ENCODE results near the gene SCN1B.
"Not testable (repeated sequence)": the region's sequence is repeated elsewhere in the genome, so short reads cannot be mapped to it uniquely, and the experiment has no call there.

SCN1B gene

DNA sequence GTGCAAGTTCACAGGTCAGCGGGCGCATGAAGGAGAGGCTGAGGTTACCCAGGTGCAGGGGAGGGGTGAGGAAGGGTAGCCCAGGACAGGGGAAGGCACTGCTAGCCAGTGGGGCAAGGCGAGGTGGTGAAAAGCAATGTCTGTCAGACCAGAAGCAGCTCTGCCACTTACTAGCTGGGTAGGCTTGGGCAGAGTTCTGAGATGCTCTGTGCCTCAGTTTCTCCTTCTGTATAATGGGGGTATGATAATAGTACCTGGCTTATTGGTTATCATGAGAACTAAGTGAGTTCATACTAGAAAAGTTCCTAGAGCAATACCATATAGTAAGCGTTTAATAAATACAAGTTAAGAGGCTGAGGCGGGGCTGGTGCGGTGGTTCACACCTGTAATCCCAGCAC, 14.3 kb upstream of the SCN1B start:
- DNase-seq (ENCODE audit: low read depth in 2 of 2): no peak

DNA sequence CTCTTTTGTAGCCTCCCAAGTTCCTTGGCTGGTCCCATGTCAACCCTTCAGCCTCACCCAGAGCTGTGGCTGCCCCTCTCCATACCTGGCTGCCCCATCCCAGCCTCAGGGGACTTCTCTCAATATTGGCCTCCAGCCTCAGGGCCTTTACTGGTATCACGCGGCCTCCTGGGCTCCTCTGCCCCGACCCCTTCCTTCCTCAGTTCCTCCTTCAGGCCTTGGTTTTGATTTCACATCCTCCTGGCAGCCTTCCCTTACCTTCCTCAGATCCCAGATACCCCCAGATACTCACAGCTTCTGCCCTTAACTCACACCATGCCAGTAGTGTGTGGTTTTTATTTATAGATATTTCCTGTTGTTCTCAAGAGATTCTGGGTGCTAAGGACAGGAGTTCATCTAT, 12.8 kb upstream of the SCN1B start:
- no peak for DNase-seq (ENCODE audit: low read depth in 2 of 2)

DNA sequence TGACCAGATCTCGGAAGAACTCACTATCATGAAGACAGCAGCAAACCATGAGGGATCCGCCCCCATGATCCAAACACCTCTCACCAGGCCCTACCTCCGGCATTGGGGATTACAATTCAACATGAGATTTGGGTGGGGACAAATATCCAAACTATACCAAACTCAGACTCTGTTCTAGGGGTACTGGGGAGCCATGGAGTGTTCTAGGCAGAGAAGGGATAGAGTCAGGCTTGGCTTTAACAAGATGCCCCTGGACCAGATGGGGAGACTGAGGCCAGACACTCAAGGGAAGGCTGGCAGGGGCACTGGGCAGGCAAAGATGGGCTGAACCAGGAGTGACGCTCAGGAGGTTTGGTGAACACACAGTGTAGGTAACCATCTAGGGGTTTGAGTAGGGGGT, 11.9 kb upstream of the SCN1B start:
- no peak for DNase-seq (ENCODE audit: low read depth in 2 of 2)

DNA sequence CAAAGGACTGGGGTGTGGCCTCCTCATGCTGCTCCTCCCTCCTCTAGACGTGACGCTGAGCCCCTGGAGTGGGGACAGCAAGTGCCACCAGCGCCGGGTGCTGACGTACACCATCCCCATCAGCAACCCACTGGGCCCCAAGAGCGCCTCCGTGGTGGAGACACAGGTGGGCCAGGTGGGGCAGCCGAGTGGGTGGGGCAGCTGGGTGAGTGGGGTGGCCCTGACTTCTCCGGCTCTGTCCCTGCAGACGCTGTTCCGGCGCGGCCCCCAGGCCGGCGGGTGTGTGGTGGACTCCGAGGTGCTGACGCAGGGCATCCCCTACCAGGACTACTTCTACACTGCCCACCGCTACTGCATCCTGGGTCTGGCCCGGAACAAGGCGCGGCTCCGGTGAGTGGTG, 11.1 kb upstream of the SCN1B start:
- no peak for DNase-seq (ENCODE audit: low read depth in 2 of 2)

DNA sequence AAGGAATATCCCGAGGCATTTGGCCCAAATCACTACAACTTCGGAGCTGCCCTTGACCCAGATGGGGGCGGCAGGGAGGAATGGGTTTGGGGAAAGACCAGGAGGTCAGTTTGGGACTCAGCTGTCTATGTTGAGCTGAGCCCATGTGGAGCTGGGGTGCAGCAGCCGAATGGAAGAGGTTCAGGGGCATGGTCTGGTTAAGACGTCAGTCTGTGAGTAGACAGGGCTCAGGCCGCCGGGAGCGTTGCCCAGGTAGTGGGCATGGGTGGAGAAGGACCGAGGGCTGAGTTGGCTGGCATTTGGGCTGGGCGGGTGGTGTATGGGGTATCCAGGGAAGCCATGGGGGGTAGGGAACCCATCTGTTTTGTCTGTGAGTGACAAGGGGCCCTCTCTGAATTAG, 9.3 kb upstream of the SCN1B start:
- no peak for DNase-seq (ENCODE audit: low read depth in 2 of 2)

DNA sequence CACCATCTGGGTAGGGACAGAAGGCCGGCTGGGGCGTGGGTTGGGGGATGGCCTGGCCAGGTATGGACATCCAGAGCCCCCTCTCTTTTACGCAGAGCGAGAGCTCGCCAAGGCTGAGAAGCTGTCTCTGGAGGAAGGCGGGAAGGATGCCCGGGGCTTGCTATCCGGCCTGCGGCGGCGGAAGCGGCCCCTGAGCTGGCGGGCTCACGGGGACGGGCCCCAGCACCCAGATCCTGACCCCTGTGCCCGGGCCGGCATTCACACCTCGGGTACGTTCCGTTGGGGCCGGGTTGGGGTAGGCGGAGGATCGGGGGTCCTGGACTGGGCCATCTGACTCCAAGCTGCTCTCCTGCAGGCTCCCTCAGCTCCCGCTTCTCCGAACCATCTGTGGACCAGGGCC, 8.7 kb upstream of the SCN1B start:
- no peak for DNase-seq (ENCODE audit: low read depth in 2 of 2)

DNA sequence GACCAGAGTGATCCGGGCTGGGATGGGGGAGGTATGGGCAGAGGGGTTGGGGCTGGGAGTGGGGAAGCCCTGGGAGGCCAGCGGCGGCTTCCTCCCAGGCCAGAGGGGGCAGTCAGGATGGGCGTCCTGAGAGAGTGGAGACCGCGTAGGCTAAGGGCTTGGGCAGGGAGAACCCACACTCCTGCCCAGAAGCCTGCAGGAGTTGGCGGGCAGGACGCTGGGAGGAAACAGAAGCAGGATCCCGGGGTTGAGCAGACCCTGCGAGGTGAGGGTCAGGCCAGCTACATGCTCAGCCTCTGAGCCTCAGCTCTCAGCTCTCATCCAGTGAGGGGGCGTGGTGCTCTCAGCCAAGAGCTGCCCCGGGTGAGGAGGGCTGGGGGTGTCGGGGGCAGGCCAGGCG, 7.8 kb upstream of the SCN1B start:
- DNase-seq (ENCODE audit: low read depth in 2 of 2): no peak

DNA sequence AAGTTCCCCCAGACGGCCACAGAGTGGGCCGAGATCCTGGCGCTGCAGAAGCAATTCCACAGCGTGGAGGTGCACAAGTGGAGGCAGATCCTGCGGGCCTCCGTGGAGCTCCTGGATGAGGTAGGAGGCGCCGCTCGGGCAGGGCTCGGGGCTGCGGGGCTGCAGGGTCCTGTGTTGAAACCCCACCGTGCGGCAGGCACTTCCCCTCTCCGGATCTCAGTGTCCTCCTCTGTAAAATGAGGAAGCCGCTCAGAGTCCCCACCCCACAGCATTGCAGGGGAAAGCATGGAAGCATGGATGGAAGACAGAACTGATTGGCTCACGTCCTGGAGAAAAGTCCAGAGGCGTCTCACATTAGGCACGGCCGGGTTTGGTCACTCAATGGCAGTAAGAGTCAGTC, 6.8 kb upstream of the SCN1B start:
- DNase-seq (ENCODE audit: low read depth in 2 of 2): no peak

DNA sequence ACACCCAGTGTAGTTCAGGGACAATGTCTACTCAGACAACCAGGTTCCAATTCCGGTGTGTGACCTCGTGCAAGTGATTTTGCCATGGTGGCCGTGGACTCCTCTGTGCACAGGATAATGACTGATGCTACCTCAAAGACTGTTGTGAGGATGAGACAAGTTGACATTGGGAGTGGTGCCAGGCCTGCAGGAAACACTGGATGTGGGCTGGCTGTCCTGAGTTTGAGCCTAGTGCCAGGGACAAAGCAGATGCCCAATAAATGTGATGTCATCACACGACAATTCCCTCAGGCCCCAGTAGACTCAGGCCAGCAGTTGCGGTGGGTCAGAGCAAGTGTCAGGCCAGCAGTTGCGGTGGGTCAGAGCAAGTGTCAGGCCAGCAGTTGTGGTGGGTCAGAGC, 6.2 kb upstream of the SCN1B start:
- DNase-seq (ENCODE audit: low read depth in 2 of 2): no peak

DNA sequence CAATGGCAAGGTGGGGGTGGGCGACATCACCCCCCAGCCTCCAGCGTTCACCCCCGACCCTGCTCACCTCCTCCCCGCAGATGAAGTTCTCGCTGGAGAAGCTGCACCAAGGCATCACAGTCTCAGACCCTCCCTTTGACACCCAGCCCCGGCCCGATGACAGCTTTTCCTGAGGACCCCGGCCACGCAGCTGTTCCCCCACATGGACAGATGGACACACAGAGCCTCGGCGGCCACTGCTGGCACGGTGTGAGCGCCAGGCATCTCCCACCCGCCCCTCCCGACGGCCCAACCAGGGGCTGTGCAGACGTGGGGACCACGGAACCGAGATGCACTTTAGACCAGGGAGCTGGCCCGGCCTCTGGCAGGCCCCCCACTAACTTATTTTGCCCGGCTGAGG, 4.3 kb upstream of the SCN1B start:
- no peak for DNase-seq (ENCODE audit: low read depth in 2 of 2)

DNA sequence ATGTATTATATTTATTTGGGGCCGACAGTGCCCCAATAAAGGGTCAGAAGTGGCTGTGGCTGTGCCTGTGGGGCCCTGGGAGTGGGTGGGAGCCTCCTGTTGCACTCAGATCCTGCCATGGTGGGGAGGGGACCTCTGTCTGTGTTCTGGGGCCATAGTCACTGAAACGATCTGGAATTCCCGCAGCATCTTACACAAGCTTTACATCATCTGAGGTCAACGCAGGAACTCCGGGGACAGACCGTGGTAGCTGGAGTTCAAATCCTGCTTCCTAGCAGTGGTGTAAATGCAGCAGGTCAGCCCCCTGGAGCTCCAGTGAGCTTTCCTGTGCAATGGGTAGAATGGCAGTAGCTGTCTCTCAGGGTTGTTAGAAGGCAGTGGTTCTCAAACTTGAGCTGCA, 3.9 kb upstream of the SCN1B start:
- no peak for DNase-seq (ENCODE audit: low read depth in 2 of 2)

DNA sequence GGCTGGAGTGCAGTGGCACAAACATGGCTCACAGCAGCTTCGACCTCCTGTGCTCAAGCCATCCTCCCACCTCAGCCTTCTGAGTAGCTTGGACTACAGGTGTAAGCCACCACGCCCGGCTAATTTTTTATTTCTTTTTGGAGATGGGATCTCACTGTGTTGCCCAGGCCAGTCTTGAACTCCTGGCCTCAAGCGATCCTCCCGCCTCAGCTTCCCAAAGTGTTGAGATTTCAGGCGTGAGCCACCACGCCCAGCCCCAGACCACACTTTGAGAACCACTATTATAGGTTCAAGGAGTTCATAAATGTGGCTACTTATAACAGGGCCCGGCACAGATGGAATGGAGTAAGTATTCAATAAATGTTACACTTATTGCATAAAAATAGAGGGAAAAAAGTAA, 3.3 kb upstream of the SCN1B start:
- no peak for DNase-seq (ENCODE audit: low read depth in 2 of 2)

DNA sequence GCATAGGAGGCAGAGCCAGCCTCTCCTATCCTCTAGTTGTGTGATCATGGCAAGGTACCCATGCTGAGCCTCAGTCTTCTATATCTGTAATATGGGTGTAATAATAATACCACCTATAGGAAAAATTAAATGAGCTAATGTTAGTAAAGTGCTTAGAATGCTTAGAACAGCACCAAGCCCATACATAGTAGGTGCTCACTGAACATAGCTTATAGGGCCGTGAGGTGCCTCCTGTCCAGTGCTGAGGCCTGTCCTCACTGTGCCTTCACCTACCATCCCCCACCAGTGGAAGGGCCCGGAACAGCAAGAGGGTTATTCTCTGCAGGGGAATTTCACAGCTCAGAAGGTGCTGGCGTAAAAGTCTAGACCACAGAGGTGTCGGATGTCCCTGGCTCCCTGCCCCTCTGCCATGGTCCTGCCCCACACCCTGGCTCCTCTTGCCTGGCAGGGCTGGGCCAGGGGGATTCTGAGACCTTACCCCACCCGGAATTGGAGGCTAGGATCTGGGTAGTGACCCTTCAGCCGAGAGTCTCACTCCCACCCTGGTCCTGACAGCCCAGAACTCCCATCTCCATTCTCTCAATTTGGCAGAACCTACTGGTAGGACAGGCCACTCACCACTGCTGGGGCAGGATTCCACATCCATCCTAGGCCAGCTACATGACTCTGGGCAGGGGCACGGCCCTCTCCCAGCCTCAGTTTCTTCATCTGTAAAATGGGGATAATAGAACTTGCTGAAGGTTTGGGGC, 2.2 kb upstream of the SCN1B start:
- DNase-seq (ENCODE audit: low read depth in 2 of 2): no peak

DNA sequence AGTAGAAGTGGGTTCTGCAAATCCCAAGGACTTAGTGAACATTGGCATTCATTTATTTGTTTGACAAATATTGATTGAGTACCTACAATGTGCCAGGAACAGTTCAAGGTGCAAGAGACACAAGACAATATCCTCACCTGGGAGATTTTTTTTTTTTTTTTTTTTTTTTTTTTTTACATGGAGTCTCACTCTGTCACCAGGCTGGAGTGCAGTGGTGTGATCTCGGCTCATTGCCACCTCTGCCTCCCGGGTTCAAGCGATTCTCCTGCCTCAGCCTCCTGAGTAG, 1.7 kb upstream of the SCN1B start:
- not testable (repeated sequence) for DNase-seq (ENCODE audit: low read depth in 2 of 2)

DNA sequence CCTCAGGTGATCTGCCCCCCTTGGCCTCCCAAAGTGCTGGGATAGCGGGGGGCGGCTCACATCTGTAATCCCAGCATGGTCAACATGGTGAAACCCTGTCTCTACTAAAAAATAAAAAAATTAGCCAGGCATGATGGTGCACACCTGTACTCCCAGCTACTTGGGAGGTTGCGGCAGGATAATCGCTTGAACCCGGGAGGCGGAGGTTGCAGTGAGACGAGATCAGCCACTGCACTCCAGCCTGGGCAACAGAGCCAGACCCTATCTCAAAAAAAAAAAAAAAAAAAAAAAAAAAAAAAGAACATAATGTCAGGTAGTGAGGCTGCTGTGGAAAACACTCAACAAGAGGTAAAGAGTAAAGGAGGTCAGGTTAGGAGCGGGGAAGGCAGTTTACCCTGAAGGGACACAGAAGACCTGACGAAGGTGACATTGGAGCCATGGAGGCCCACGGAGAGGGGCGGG, 964 bp upstream of the SCN1B start:
- DNase-seq (ENCODE audit: low read depth in 2 of 2): not testable (repeated sequence)

DNA sequence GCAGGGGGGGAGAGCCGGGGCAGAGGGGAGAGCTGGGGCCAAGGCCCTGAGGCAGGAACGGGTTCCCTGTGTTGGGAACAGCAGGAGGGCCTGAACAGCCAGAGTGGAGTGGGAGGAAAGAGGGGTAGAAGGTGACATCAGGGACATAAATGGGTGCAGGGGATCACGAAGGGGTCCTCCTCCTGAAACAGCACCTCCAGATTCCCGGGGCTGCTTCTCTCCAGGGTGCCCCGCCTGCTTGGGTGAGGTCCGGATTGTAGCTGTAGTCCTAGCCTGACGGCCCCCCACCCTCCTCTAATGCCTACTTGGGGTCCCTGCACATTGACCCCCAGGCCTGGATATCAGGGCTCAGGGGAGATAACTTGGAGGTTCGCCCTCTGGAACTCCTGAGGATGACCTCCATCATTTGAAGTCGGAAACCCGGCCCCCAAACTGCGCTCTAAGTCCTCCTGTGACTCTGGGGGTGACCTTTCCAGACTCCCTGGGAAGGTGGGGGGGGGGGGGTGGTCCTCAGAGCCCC, 473 bp upstream of the SCN1B start:
- no peak for DNase-seq (ENCODE audit: low read depth in 2 of 2)

DNA sequence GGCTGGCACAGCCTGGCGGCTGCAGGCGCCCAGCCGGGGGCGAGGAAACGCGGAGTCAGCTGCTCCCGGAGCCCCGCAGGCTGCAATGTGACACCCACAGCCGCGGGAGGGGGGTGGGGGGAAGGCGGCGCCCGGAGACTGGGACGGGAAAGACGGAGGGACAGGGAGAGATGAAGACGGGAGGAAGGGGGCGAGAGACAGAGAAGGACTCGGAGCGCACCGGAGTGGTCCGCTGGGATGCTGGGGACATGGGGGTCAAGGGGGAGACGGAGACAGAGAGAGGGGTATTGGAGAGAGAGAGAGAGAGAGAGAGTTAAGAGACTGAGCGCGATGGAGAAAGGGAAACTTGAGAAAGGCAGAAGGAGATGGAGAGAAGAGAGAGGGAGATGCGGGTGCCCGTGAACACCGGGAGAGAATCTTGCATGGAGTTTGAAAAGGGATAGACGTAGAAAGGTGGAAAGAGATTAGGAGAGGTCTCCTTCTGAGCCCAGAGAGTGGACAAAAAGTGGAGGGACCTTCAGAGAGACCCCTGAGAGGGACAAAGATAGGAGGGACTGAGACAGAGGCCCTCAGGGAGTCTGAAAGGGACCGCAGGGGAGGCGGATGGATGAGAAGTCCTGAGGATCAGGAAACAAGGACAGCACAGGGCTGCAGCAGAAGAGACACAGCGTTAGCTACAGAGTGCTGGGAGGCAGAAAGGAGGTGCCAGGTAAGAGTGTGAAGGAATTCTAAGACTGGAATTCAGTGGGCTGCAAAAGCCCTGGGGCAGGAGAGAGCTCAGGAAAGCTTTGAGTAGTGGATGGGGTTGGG, 1.0 kb downstream of the SCN1B start:
- no peak for DNase-seq (ENCODE audit: low read depth in 2 of 2)

DNA sequence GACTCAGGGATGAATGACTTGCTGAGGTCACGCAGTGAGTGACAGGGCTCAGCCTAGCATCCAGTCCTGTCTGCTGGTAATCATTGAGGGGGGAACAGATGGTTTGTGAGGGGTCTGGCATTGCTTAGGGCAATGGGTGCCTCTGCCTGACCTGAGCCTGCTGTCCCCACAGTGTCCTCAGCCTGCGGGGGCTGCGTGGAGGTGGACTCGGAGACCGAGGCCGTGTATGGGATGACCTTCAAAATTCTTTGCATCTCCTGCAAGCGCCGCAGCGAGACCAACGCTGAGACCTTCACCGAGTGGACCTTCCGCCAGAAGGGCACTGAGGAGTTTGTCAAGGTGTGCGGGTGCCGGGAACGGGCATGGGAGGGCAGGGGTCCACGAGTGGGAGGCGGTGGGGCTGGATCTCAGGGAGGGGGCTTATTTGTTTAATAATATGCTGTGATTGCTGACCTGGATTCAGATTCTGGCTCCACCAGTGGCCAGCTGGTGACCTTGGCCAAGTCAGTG, 2.1 kb downstream of the SCN1B start:
- no peak for DNase-seq (ENCODE audit: low read depth in 2 of 2)

DNA sequence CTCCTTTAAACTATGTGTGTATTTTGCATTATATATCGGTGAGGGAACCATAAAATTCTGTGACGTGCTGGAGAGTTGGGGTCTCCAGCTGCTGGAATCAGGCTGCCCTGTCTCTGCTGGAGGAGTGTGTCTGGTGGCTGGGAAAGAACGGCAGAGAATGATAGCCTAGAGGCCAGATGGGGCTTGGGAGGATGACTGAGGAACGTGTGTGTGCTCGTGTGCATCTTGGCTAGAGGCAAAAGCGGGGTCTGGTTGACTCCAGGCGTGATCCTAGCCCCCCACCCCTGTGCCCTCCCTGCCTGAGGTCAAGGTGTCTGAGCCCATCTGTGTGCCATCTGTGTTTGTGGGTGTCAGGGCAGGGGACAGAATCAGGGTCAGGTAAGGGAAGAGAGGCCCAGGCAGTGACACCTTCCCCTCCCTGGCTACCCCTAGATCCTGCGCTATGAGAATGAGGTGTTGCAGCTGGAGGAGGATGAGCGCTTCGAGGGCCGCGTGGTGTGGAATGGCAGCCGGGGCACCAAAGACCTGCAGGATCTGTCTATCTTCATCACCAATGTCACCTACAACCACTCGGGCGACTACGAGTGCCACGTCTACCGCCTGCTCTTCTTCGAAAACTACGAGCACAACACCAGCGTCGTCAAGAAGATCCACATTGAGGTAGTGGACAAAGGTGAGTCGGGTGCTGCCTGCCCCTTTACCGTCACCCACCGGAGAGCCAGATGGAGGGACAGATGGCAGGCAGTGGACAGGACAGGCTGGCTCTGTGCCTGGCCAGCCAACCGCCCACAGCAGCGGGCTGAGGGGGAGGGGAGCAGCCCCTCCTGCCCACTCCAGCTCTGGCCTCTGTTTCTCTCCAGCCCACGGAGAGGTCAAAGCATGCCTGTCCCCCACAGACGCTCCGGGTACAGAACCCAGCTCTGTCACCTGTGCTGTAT, 3.1 kb downstream of the SCN1B start:
- no peak for DNase-seq (ENCODE audit: low read depth in 2 of 2)

DNA sequence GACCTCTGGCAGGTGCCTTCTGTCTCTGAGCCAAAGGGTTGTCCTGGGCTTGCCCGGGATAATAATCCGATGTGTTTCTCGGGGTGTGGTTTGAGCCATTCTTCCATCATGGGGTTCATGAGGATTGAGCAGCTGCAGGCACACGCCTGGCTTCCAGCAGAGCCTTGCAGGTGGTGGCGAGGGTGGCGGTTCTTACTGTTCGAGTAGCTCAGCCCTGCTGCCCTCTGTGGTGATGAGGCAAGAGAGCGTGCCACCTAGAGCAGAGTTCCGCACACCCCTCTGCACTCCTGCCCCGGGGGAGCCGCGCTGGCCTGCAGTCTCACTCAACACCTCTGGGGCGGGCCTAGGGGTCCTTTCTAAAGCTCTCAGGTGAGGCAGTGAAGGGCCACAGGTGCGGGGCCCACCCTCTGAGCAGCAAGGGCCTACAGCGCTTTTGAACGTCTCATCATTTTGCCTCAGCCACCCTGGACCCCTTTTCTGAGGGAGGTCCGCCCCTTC, 3.8 kb downstream of the SCN1B start:
- DNase-seq (ENCODE audit: low read depth in 2 of 2): no peak

DNA sequence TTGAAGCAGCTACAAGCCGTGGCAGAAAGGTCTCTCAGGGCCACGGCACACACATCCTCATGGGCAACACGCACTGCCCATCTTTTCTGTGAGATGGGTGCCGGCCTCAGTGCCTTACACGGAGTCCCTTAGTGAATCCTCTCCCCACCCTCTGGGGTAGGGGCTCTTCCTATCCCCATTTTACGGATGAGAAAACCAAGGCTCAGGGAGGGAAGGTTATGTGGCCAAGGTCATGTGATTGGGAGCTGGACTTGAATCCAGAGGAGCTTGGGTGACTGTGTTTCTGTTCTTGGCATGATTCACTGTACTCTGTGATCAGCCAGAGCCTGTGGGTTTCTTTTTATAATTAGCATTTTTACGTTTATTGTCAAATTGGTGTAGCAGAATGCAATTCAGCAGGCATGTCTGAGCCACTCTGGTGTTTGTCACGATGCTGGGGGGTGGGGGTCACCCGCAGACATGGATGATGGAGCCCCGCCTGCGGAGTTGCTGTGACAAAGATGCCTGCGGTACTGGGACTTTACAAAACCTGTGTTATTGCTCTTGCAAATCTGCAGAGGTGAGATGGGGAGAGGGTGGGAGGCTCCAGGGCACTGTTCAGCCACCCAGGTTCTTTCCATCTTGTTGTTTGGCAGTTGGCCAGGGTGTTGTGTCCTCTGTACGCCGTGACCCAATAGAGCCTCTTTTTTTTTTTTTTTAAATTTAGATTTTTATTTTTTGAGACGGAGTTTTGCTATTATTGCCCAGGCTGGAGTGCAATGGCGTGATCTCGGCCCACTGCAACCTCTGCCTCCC, 4.5 kb downstream of the SCN1B start:
- no peak for DNase-seq (ENCODE audit: low read depth in 2 of 2)
